Ectodermal cell (in vitro differentiated cells): ENCODE results near the gene CCDC102A.
"Not testable (repeated sequence)": the region's sequence is repeated elsewhere in the genome, so short reads cannot be mapped to it uniquely, and the experiment has no call there.

Experiments used
- H3K27ac ChIP-seq: 2 replicates; pipeline ENCODE4 v1.7.0; 2013; ENCODE audit warnings: mild to moderate bottlenecking, low read depth, low read length; ENCODE audit not compliant: insufficient read depth, poor library complexity, severe bottlenecking
- H3K27me3 ChIP-seq: 2 replicates; pipeline ENCODE4 v1.7.0; 2013; ENCODE audit warnings: mild to moderate bottlenecking, low read length; ENCODE audit not compliant: insufficient read depth, control insufficient read depth, poor library complexity, severe bottlenecking
- H3K36me3 ChIP-seq: one replicate; pipeline ENCODE4 v1.7.0; 2013; ENCODE audit warnings: low read length; ENCODE audit not compliant: control insufficient read depth, insufficient read depth
- H3K4me1 ChIP-seq: one replicate; pipeline ENCODE4 v1.7.0; 2013; ENCODE audit warnings: low read length; ENCODE audit not compliant: control insufficient read depth, insufficient read depth
- H3K4me3 ChIP-seq: 2 replicates; pipeline ENCODE4 v1.7.0; 2013; ENCODE audit warnings: low read depth, low read length, control low read depth; ENCODE audit not compliant: insufficient read depth
- H3K9me3 ChIP-seq: 2 replicates; pipeline ENCODE4 v1.7.0; 2013; ENCODE audit warnings: mild to moderate bottlenecking, low read length, moderate library complexity; ENCODE audit not compliant: control insufficient read depth
- WGBS, 2 experiments: methylation state at CpG; one replicate each; pipeline ENCODE4 v1.1.7; 2013; ENCODE audit warnings: missing lambda C conversion rate in 2 of 2; 5-methylcytosine and 5-hydroxymethylcytosine counted together

CCDC102A gene

GRCh38 chr16:57502048-57502775 lies 34.2 kb downstream of the CCDC102A start:
- Histone ChIP-seq H3K4me3 (no peak overlapping the region), H3K27me3 (no peaks in the 10 kb centered on the region), H3K27ac (no peak overlapping the region), H3K9me3 (no peaks in the 10 kb centered on the region), H3K4me1 (peaks cover 2% of the 10 kb centered on the region), H3K36me3 (no peaks in the 10 kb centered on the region)
- 88 to 90% methylated on average over 12 of the region's 12 CpGs for WGBS, 2 experiments

- no peaks in the 10 kb centered on the region for H3K4me1 ChIP-seq
- H3K9me3 ChIP-seq: no peaks in the 10 kb centered on the region
- no peak overlapping the region for H3K27ac ChIP-seq
- H3K4me3 ChIP-seq: no peak overlapping the region
- no peaks in the 10 kb centered on the region for H3K27me3 ChIP-seq
- no peaks in the 10 kb centered on the region for H3K36me3 ChIP-seq
- 91% methylated on average over 7 of the region's 7 CpGs for WGBS, 2 experiments
Observed at GRCh38 chr16:57501492-57501891, 34.9 kb downstream of the CCDC102A start.

GRCh38 chr16:57500578-57501111 lies 35.7 kb downstream of the CCDC102A start:
- WGBS, 2 experiments: 75 to 78% methylated on average over 9 of the region's 9 CpGs
- H3K9me3 ChIP-seq: no peaks in the 10 kb centered on the region
- no peak overlapping the region for H3K27ac ChIP-seq
- no peaks in the 10 kb centered on the region for H3K36me3 ChIP-seq
- no peaks in the 10 kb centered on the region for H3K4me1 ChIP-seq
- no peak overlapping the region for H3K4me3 ChIP-seq
- no peaks in the 10 kb centered on the region for H3K27me3 ChIP-seq

- not testable (repeated sequence) for H3K27me3 ChIP-seq, H3K4me3 ChIP-seq, H3K9me3 ChIP-seq, H3K4me1 ChIP-seq, H3K27ac ChIP-seq, H3K36me3 ChIP-seq
- WGBS, 2 experiments: 92 to 94% methylated on average over 11 of the region's 11 CpGs
Observed at GRCh38 chr16:57499941-57500340, 36.4 kb downstream of the CCDC102A start.

- Histone ChIP-seq H3K27me3 (no peaks in the 10 kb centered on the region), H3K4me1 (no peaks in the 10 kb centered on the region), H3K27ac (no peak overlapping the region), H3K9me3 (no peaks in the 10 kb centered on the region), H3K36me3 (no peaks in the 10 kb centered on the region), H3K4me3 (no peak overlapping the region)
- 90 to 95% methylated on average over 3 of the region's 4 CpGs for WGBS, 2 experiments
Observed at GRCh38 chr16:57498031-57498430, 38.3 kb downstream of the CCDC102A start.

- Histone ChIP-seq H3K27me3 (no peaks in the 10 kb centered on the region), H3K4me3 (no peak overlapping the region), H3K9me3 (no peaks in the 10 kb centered on the region), H3K36me3 (no peaks in the 10 kb centered on the region), H3K27ac (no peak overlapping the region), H3K4me1 (no peaks in the 10 kb centered on the region)
- 82% methylated on average over 13 of the region's 13 CpGs for WGBS, 2 experiments
Observed at GRCh38 chr16:57497121-57497520, 39.2 kb downstream of the CCDC102A start.

- 86 to 92% methylated on average over 4 of the region's 4 CpGs for WGBS, 2 experiments
- H3K36me3 ChIP-seq: no peaks in the 10 kb centered on the region
- H3K4me3 ChIP-seq: no peak overlapping the region
- no peaks in the 10 kb centered on the region for H3K9me3 ChIP-seq
- H3K27ac ChIP-seq: no peak overlapping the region
- H3K27me3 ChIP-seq: no peaks in the 10 kb centered on the region
- H3K4me1 ChIP-seq: no peaks in the 10 kb centered on the region
Observed at GRCh38 chr16:57493767-57494166, 42.6 kb downstream of the CCDC102A start.

GRCh38 chr16:57489229-57489628 lies 47.1 kb downstream of the CCDC102A start:
- WGBS, 2 experiments: 91 to 94% methylated on average over 5 of the region's 5 CpGs
- Histone ChIP-seq H3K27me3 (peaks cover 11% of the 10 kb centered on the region), H3K9me3 (no peaks in the 10 kb centered on the region), H3K4me1 (peaks cover 13% of the 10 kb centered on the region), H3K4me3 (no peak overlapping the region), H3K36me3 (no peaks in the 10 kb centered on the region), H3K27ac (no peak overlapping the region)

- H3K36me3 ChIP-seq: no peaks in the 10 kb centered on the region
- H3K27ac ChIP-seq: no peak overlapping the region
- no peak overlapping the region for H3K4me3 ChIP-seq
- H3K9me3 ChIP-seq: no peaks in the 10 kb centered on the region
- WGBS, 2 experiments: 74 to 78% methylated on average over 8 of the region's 8 CpGs
- H3K27me3 ChIP-seq: peaks cover 11% of the 10 kb centered on the region
- H3K4me1 ChIP-seq: peaks cover 13% of the 10 kb centered on the region
Observed at GRCh38 chr16:57486858-57487834, 49.2 kb downstream of the CCDC102A start.
